Measurements from ENCODE around the gene SUMF1. TPM values are rescaled to one million over a fixed set of nuclear protein-coding genes. Genes with fewer than 3 reads are reported as not detected.

The SUMF1 gene
- total and polyA plus RNA-seq, 2 of the 13 experiments (the other 11 are each of a cell fraction or from before 2014, with no cell fraction given): 18.5 to 28.9 TPM

- H3K4me2 ChIP-seq (ENCODE audit: low read depth, low read length): no peak overlapping the region
- H3K27me3 ChIP-seq (ENCODE audit: control insufficient read depth in 1 of 2, insufficient read depth in 2 of 2, low read length in 2 of 2): no peaks in the 10 kb centered on the region
- no peak overlapping the region for H2AFZ ChIP-seq (ENCODE audit: low read length)
- H3K4me3 ChIP-seq (replicated peaks in 1 of 3; ENCODE audit: insufficient read depth in 1 of 3, low read depth in 2 of 3, low read length in 3 of 3): no peak overlapping the region
- in situ Hi-C loops (cut with HindIII; ENCODE audit: extremely low pct_ligation_motif_present, low pct_unique_long_range_greater_than_20kb): no loop called here
- intact Hi-C loops (cut with micrococcal nuclease; ENCODE audit: unreplicated experiment): no loop called here
- peaks cover 0 to 2% of the 10 kb centered on the region in 2 experiments; a peak in 1 of 5 replicates for H3K36me3 ChIP-seq (replicated peaks in 1 of 2; ENCODE audit: control insufficient read depth in 1 of 2, insufficient read depth in 2 of 2, low read length in 2 of 2)
- TF ChIP-seq SKI (IDR thresholded peaks at IDR 0.05; ENCODE audit: partially characterized antibody): no peak
- TF ChIP-seq TRIM24 (CRISPR knock-in tag; IDR thresholded peaks at IDR 0.05): no peak
- TF ChIP-seq ZNF773 (CRISPR knock-in tag; IDR thresholded peaks at IDR 0.05; ENCODE audit: borderline replicate concordance): no peak
- no peak for TF ChIP-seq ZNF282 (IDR thresholded peaks at IDR 0.05; ENCODE audit: partially characterized antibody)
- no peak for TF ChIP-seq GATAD2A (CRISPR knock-in tag; IDR thresholded peaks at IDR 0.05)
- no peak for TF ChIP-seq ATF5 (CRISPR knock-in tag; IDR thresholded peaks at IDR 0.05; ENCODE audit: low read depth)
- no peak for TF ChIP-seq CCAR2 (optimal IDR thresholded peaks at IDR 0.05; ENCODE audit: low read depth, low read length)
- no peak for TF ChIP-seq ELF4 (CRISPR knock-in tag; IDR thresholded peaks at IDR 0.05; ENCODE audit: borderline replicate concordance)
- TF ChIP-seq TBX3 (IDR thresholded peaks at IDR 0.05; ENCODE audit: borderline replicate concordance): no peak
- no peak for TF ChIP-seq HIC2 (CRISPR knock-in tag; IDR thresholded peaks at IDR 0.05; ENCODE audit: low read depth)
- TF ChIP-seq PATZ1 (CRISPR knock-in tag; IDR thresholded peaks at IDR 0.05): no peak
- no peak for TF ChIP-seq ZNF44 (CRISPR knock-in tag; IDR thresholded peaks at IDR 0.05)
- TF ChIP-seq ZBTB21 (CRISPR knock-in tag; IDR thresholded peaks at IDR 0.05): no peak
- TF ChIP-seq PBX2 (CRISPR knock-in tag; IDR thresholded peaks at IDR 0.05): no peak
- ChIA-PET CTCF (ENCODE audit: low intra/inter-chr PET ratio, low total read pairs) (no interaction called here), POLR2A (no interaction called here)
- FAIRE-seq (no peak), DNase-seq (ENCODE audit: low spot score) (no peak), ATAC-seq (no peak)
- no peak overlapping the region for H3K9ac ChIP-seq (ENCODE audit: insufficient read depth, low read depth, low read length)
- H3K79me2 ChIP-seq (ENCODE audit: insufficient read depth, low read length): no peaks in the 10 kb centered on the region
- no TSS peak for BruUV-seq (replicated peaks)
- no peaks in the 10 kb centered on the region for H4K20me1 ChIP-seq (ENCODE audit: insufficient read depth, low read length)
- no peaks in the 10 kb centered on the region for H3K9me3 ChIP-seq (ENCODE audit: low read length)
- H3K27ac ChIP-seq (ENCODE audit: extremely low read length, insufficient read depth, low read length): no peak overlapping the region
- no peaks in the 10 kb centered on the region for H3K4me1 ChIP-seq (ENCODE audit: insufficient read depth, low read length)
Measured at GRCh38 chr3:4341336-4341675, 125.8 kb downstream of the SUMF1 start.
